Hepatocyte (in vitro differentiated cells): ENCODE data around the gene DNAJC16. TPM values are rescaled to one million over a fixed set of nuclear protein-coding genes. Genes with fewer than 3 reads are reported as not detected.

Source experiments
- DNase-seq: peaks from one replicate; pipeline ENCODE4 v3.0.0-alpha.2; 2016; ENCODE audit warnings: low spot score
- H2AFZ ChIP-seq: fragments of 200-600 bp; sonication (generic); 2 replicates; pipeline ENCODE4 v1.6.0; 2016; ENCODE audit warnings: antibody characterized with exemption, mild to moderate bottlenecking
- H3K27ac ChIP-seq: fragments of 200-600 bp; sonication (generic); 2 replicates; pipeline ENCODE4 v1.5.1; 2016; ENCODE audit warnings: mild to moderate bottlenecking
- H3K27me3 ChIP-seq: fragments of 200-600 bp; sonication (generic); 2 replicates; pipeline ENCODE4 v1.6.1; 2016
- H3K36me3 ChIP-seq: fragments of 200-600 bp; sonication (generic); replicated peaks from 2 replicates; pipeline ENCODE4 v1.5.1; 2016; ENCODE audit warnings: low read depth; ENCODE audit not compliant: insufficient read depth
- H3K4me1 ChIP-seq: fragments of 200-600 bp; sonication (generic); 2 replicates; pipeline ENCODE4 v1.5.1; 2016; ENCODE audit warnings: mild to moderate bottlenecking, moderate library complexity; ENCODE audit not compliant: insufficient read depth
- H3K4me2 ChIP-seq: fragments of 200-600 bp; sonication (generic); 2 replicates; pipeline ENCODE4 v1.6.0; 2016
- H3K4me3 ChIP-seq: fragments of 200-600 bp; sonication (generic); 2 replicates; pipeline ENCODE4 v1.5.1; 2016; ENCODE audit warnings: mild to moderate bottlenecking
- H3K79me2 ChIP-seq: fragments of 200-600 bp; sonication (generic); 2 replicates; pipeline ENCODE4 v1.6.0; 2017; ENCODE audit warnings: mild to moderate bottlenecking
- H3K9me2 ChIP-seq: fragments of 200-600 bp; sonication (generic); replicated peaks from 2 replicates; pipeline ENCODE4 v1.6.0; 2017; ENCODE audit warnings: mild to moderate bottlenecking; ENCODE audit not compliant: insufficient read depth
- H3K9me3 ChIP-seq: fragments of 200-600 bp; sonication (generic); 2 replicates; pipeline ENCODE4 v1.5.1; 2016; ENCODE audit warnings: low read depth, mild to moderate bottlenecking
- H4K20me1 ChIP-seq: fragments of 200-600 bp; sonication (generic); 2 replicates; pipeline ENCODE4 v1.6.0; 2016; ENCODE audit warnings: mild to moderate bottlenecking; ENCODE audit not compliant: insufficient read depth, poor library complexity, severe bottlenecking
- CTCF ChIP-seq: fragments of 200-600 bp; sonication (generic); IDR thresholded peaks from 2 replicates; pipeline ENCODE4 v1.5.1; 2016; ENCODE audit warnings: antibody characterized with exemption, mild to moderate bottlenecking; ENCODE audit not compliant: poor library complexity
- EZH2 ChIP-seq: fragments of 200-600 bp; sonication (generic); IDR thresholded peaks from 2 replicates; pipeline ENCODE4 v1.6.1; 2016; ENCODE audit warnings: antibody characterized with exemption, mild to moderate bottlenecking, borderline replicate concordance
- EZH2phosphoT487 ChIP-seq: fragments of 200-600 bp; sonication (generic); IDR thresholded peaks from one replicate; pipeline ENCODE4 v1.6.1; 2018; ENCODE audit warnings: antibody characterized with exemption, mild to moderate bottlenecking, low read depth, moderate library complexity; ENCODE audit not compliant: unreplicated experiment, severe bottlenecking
- WGBS: methylation state at CpG from one replicate; pipeline ENCODE4 v1.1.6; 2016; ENCODE audit warnings: low lambda C conversion rate; ENCODE audit errors: missing lambda C conversion rate; 5-methylcytosine and 5-hydroxymethylcytosine counted together
- polyA plus RNA-seq: library from polyadenylated mRNA; unstranded; fragments of >200 nt; fragmentation: Nextera tagmentation; extraction: Ambion mirVana; gene quantifications from 2 replicates; pipeline ENCODE4 v1.2.1, GENCODE V29; 2016
- total RNA-seq: library from RNA; depleted of rRNA; stranded (reverse); fragments of >200 nt; gene quantifications from 2 replicates; pipeline ENCODE4 v1.2.3, GENCODE V29; 2014

DNAJC16 gene
- total and polyA plus RNA-seq, 2 experiments from 2014 or later, result 9.6 to 21.1 TPM

- Histone ChIP-seq H3K9me2 (no peaks in the 10 kb centered on the region), H3K27ac (no peak overlapping the region), H2AFZ (no peak overlapping the region), H4K20me1 (no peaks in the 10 kb centered on the region), H3K36me3 (no peaks in the 10 kb centered on the region), H3K4me2 (no peak overlapping the region), H3K79me2 (no peaks in the 10 kb centered on the region), H3K4me1 (no peaks in the 10 kb centered on the region), H3K4me3 (no peak overlapping the region), H3K27me3 (no peaks in the 10 kb centered on the region), H3K9me3 (no peaks in the 10 kb centered on the region)
- TF ChIP-seq EZH2phosphoT487 (no peak), CTCF (no peak), EZH2 (no peak)
- no peak for DNase-seq
- WGBS, result 98% methylated on average over 2 of the region's 2 CpGs
Observed at GRCh38 chr1:15546641-15547040, 20.0 kb downstream of the DNAJC16 start.

GRCh38 chr1:15550573-15550972 lies 23.9 kb downstream of the DNAJC16 start:
- Histone ChIP-seq H3K4me1 (no peaks in the 10 kb centered on the region), H4K20me1 (no peaks in the 10 kb centered on the region), H3K36me3 (no peaks in the 10 kb centered on the region), H3K27me3 (no peaks in the 10 kb centered on the region), H3K79me2 (no peaks in the 10 kb centered on the region), H3K9me3 (no peaks in the 10 kb centered on the region), H3K4me2 (no peak overlapping the region), H3K9me2 (no peaks in the 10 kb centered on the region), H3K4me3 (no peak overlapping the region), H2AFZ (no peak overlapping the region), H3K27ac (no peak overlapping the region)
- DNase-seq, result no peak
- whole genome bisulfite sequencing, result 97% methylated on average over 6 of the region's 6 CpGs
- TF ChIP-seq EZH2phosphoT487, result no peak

GRCh38 chr1:15557008-15557407 lies 30.4 kb downstream of the DNAJC16 start:
- no peak for DNase-seq
- H3K36me3 ChIP-seq, result no peaks in the 10 kb centered on the region
- no peak overlapping the region for H2AFZ ChIP-seq
- H3K4me1 ChIP-seq, result peaks cover 2% of the 10 kb centered on the region
- H3K79me2 ChIP-seq, result no peaks in the 10 kb centered on the region
- no peak overlapping the region for H3K4me3 ChIP-seq
- H3K27ac ChIP-seq, result no peak overlapping the region
- H3K9me3 ChIP-seq, result no peaks in the 10 kb centered on the region
- no peak for TF ChIP-seq EZH2phosphoT487
- no peak for TF ChIP-seq CTCF
- TF ChIP-seq EZH2, result no peak
- H4K20me1 ChIP-seq, result no peaks in the 10 kb centered on the region
- H3K27me3 ChIP-seq, result no peaks in the 10 kb centered on the region
- H3K9me2 ChIP-seq, result no peaks in the 10 kb centered on the region
- 97% methylated on average over 2 of the region's 2 CpGs for WGBS
- no peak overlapping the region for H3K4me2 ChIP-seq

GRCh38 chr1:15557594-15557993 lies 30.9 kb downstream of the DNAJC16 start:
- Histone ChIP-seq H3K27ac (no peak overlapping the region), H3K4me2 (no peak overlapping the region), H3K9me3 (no peaks in the 10 kb centered on the region), H3K4me3 (no peak overlapping the region), H3K9me2 (no peaks in the 10 kb centered on the region), H3K27me3 (no peaks in the 10 kb centered on the region), H3K36me3 (no peaks in the 10 kb centered on the region), H3K4me1 (peaks cover 2% of the 10 kb centered on the region), H2AFZ (no peak overlapping the region), H3K79me2 (no peaks in the 10 kb centered on the region), H4K20me1 (no peaks in the 10 kb centered on the region)
- TF ChIP-seq CTCF (no peak), EZH2phosphoT487 (no peak), EZH2 (no peak)
- no peak for DNase-seq
- WGBS, result 95% methylated on average over 2 of the region's 2 CpGs
